Left renal cortex interstitium (tissue), 4 donors: Measurements from ENCODE around the gene PDE3A. TPM values are rescaled to one million over a fixed set of nuclear protein-coding genes. Genes with fewer than 3 reads are reported as not detected.

Experiments used
- DNase-seq, 4 donors: peaks; one replicate each; pipeline ENCODE4 v3.0.0-alpha.2; 2013; ENCODE audit warnings: low read depth in 4 of 4, low spot score in 2 of 4, missing footprints in 1 of 4
- polyA plus RNA-seq, 4 donors: library from polyadenylated mRNA; unstranded; fragments of 120-200 nt; gene quantifications; one replicate each; pipeline ENCODE4 v1.2.1, GENCODE V29; 2013; ENCODE audit not compliant: insufficient read length in 4 of 4

PDE3A gene
- polyA plus RNA-seq, 4 donors, result 21.2 to 29.1 (median 25.2) TPM

DNA sequence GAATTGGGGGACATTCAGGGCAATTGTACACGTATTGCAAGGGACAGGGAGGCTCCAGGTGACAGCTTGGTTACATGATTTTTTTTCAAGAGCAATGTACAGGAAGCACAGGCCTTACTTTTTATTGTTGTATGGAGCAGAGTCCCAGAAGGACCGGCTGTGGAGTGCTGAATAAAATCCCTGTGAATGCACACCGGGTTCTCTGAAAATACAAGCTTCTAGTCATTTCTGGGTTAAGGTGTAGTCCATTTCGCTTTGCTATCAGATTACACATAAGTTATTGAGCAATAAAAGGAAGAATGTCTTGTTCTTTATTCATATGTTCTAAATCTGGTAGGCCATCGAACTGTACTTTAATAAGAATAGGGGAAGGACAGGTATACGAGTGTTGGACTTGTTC is 52.2 kb downstream of the PDE3A start:
- DNase-seq, result no peak

DNA sequence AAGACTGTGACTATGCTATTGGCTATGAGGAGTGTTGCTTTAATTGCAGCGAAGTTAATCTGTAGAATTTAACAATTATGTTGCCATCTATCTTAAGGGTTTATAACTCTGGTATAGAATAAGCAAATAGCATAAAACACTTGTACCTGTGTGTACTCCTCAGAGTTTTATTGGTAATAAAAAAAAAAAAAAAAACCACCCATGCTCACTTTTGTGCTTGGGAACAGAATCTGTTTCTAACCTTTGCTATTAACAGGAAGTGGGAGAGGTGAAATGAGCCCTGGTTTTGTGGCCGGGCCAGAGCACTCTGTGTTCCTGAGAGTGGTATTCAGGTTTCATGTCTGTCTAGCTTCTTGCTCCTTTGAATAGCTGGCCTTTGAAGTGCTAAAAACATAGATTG is 53.1 kb downstream of the PDE3A start:
- no peak for DNase-seq

DNA sequence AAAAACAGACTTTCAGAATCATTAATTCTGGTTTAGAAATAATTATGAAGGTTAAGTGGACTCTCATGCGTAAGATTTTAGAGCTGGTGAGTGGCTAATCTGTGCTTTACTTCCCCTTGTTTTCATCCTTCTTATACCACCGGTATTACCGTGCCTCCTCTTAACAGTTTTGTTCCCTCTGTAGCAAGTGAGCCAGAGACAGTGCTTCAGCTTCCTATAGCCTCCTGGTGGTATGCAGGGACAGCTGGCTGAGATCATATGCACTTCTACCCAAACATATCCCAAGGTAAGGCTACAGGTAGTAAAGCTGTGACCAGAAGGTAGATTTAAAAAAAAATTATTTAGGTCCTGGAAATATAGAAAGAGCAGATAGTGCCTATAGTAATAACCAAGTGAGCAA is 55.2 kb downstream of the PDE3A start:
- no peak for DNase-seq

DNA sequence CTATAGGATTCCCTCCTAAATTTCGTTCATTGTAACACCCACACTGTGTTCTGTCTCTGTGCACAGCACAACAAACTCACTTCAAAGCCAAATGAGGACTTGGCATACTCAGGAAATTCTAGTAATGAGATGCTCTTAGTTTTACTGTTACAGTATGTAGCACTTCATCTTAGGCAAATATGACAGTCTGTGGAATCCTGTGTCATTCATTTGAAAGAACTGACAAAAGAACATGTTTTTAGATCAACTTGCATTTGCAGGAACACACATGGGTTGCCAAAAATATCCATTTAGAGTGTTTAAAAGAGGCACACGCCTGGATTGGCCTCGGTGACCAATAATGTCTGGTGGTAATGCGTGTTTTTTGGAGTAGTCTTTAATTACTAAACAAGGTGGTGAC is 56.5 kb downstream of the PDE3A start:
- no peak for DNase-seq

DNA sequence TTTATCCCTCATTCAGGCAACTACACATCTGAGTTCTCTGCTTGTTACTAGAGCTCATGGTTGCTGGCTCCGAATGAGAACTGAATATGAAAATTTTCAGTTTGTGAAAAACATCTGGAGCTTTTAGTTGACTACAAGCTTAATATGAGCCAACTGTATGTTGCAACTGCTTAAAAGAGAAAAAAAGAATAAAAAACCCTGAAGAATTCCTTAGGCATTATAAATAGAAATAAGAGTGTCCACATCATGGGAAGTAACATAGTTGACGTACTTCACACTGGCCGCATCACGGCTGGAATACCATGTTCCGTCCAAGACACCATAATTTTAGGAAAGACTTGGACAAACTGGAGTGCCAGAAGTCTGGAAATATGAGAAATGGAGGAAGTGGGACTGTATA is 57.9 kb downstream of the PDE3A start:
- no peak for DNase-seq

DNA sequence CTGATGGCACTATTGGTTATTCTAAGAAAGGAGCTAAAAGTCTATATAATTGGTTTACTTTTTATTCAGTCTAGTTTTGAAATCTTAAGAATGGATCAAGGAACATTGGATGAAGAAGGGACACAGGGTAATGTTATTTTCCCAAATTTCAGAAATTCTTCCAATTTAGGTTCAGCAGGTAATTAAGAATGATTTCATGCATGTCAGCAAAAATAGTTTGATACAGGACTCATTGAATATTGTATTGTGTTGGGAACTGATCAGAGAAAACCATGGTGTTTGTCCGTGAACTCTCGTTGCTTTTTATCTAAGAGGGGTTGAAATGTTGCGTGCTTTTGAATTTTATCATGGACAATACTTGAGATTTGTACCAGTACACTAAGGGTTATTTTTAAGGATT is 58.6 kb downstream of the PDE3A start:
- DNase-seq, result no peak

DNA sequence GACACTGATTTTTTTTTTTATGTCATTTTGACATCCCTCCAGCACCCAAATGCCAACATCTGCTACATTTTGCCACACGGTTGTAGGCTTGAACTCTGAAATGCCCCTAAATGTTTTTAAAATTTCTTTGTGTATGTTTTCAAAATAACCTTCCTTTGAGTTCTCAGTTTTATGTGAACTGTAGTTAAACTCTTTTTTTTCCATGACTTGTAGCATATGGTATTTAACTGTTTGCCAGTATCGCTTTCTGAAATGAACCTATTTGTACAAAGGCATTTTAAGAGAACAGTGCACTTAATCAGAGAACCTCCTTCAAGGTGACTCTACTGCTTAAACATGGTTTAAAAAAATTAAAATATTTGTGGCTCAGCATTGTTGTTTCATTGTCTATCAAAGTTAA is 61.5 kb downstream of the PDE3A start:
- no peak for DNase-seq

DNA sequence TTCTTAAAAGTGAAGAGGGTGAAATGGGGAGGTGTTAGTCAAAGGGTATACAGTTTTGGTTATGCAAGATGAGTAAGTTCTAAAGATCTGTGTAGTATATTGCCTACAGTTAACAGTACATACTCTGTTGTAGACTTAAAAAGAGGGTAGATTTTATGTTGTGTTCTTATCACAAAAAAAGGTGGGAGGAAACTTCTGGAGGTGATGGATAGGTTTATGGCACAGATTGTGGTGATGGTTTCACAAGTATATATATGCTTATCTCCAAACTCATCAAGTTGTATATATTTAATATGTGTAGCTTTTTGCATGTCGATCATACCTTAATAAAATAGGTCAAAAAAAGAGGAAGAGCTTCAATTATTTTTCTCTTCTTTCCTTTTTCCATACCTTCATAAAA is 64.0 kb downstream of the PDE3A start:
- no peak for DNase-seq

DNA sequence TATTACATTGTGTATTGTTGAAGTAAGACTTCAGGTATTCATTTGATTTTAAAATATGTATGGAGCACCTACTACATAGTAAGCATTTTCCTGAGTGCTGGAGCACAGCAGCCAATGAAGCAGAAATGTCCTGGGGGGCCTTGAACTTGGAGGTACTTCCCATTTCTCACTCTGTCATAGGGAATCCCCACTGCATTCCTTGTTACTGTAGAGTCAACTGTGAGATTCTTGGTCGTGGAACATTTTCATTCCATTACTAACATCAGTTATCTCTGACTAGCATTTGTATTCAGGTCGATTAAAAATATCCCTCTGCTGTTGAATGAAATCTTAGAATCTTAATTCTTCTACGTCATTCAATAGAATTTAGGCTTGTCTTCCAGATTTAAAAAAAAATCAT is 66.7 kb downstream of the PDE3A start:
- no peak for DNase-seq

DNA sequence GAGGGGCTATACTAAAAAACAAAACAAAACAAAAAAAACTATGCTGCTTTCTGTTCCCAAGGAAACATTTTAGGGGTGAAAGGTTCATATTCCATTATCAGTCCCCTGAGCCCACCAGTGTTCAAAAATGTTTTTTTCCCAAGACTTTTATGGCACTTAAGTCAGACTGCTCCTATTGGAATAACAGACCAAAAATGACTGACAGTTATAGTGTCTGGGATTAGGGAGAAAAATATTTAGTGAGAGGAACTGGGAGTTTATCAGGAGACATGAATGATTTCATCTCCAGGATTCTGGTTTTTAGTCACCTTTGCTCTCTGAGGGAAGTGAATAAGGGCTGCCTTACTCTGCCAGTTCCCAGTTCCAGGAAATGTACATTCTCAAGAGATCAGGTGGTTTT is 68.0 kb downstream of the PDE3A start:
- DNase-seq, result no peak

DNA sequence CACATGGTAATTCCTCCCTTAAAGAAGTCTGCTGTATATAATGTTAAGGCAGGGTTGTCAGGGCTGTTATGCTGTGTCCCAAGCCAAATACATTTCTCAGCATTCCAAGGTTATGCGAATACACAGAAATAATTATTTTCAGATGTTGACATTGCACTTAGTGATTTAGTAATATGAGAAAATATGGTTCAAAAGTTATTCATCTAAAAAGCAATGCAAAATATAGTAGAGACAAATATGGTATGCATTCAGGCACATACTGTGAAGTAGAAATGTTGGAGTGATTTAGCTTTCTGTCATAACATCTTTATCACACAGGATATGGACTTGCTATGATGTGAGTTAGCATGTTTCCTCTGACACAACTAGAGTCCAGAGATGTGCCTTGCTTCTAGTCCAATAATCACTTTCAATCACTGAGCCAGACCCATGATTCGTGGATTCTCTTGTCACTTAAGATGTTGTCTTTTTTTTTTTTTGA is 70.0 kb downstream of the PDE3A start:
- no peak for DNase-seq

DNA sequence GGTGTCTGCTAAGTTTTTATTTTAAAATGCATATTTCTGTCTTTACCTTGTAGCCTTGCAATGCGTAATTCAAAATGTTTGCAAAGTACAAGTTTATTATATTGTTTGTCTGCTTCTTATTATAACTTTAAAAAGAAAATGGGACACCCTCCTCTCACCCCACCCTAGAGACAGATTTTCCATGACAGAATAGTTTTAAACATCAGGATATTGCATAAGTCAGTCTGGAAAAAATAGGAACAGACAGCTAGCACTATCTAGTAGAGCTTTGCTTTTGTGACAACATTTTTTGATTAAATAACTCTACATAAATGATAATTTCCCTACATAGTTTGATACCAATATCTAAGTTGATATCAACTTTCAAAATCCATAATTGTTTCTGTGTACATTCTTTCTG is 71.3 kb downstream of the PDE3A start:
- no peak for DNase-seq

DNA sequence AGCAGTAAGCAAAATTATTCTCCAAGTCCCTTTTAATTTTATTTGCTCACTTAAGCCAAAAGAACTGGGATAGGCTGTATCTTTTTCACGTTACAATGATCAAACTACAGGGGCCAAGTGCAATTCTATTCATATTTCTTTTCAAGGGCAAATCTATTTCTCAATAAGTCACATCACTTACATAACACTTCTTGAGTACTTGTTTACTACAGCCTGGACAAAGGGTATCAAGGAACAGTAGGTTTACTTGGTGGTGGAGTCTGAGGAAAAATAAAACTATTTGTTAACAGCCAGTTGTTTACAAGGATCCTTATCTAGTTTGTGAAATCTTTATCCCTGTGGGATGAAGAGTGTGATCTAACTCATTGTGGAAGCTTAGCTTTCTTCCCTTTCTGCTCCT is 72.1 kb downstream of the PDE3A start:
- no peak for DNase-seq

DNA sequence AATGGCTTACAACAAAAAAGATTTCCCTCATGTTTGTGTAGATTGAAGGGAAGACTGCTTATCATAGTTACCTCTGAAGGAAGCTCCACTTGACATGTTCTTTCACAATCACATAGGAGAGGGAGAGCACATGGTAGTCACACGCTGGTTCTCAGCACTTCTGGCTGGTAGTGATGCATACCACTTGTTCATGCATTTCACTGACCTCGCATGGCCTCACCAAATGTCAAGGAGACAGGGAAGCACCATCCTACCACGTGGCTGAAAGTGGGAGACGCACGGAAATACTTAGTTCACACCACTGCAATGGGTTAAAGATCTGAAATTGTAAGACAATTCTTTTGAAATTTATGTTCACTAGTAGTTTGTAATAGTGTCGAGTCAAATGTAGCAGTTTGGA is 74.0 kb downstream of the PDE3A start:
- DNase-seq, result no peak

DNA sequence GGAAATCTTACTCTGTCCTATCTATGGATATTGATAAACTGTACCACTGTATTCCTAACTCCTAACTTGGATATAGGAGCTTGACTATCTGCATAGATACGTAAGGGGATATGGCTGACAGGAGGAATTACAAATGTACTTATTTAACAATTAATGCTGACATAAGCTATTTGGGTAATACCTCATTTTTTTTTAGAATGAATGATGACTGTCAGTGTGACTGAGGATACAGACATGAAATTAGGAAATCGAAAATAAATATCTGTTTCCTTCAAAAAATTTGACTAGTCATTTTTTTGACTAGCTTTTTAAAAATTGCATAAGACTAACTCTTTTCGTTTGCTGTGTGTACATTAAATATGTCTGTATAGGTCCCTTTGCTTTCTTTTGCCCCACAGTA is 74.9 kb downstream of the PDE3A start:
- DNase-seq, result no peak

DNA sequence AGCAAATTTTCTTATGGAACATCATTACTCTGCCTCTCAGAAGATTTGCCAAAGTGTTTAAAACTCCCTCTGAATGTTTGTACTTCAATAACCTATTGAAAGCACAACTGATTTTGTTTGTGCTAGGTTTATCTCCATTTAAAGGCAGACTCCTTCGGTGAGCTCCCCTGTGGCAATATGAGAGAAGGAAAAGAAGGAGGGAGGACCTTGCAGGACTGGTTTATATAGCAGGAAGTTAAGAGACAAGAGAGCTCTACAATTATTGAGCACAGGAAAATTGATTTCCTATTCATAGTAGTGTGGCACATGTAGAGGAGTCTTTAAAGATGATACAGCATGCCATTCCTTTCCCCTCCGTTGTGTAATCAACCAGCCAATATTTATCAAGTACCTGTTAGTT is 75.5 kb downstream of the PDE3A start:
- DNase-seq, result no peak

DNA sequence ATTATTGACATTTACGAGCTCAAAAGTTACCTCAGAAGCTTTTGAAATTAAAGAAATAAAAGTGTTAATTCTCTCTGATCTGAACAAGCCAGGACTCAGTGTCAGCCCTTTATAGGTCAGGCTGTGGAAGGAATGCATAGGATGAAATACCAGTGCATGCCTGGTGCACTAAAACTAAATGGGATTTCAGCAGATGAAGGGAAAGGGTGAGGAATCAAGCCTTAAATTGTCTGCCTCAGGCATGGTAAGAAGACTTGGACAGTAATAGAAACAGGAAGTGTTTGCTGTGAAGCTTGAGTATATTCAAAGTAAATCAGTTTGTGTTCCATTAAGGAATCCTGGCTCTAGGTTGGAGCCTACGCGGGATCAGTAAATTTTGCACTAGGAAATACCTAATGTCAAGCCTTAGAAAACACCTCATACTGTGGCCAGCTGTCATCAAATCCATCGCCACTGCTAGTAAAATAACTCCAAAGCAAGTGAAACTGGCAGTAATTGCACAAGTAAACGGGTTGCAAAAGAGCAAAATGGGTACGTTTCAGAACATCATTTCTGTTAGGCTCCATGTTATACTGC is 76.3 kb downstream of the PDE3A start:
- no peak for DNase-seq

DNA sequence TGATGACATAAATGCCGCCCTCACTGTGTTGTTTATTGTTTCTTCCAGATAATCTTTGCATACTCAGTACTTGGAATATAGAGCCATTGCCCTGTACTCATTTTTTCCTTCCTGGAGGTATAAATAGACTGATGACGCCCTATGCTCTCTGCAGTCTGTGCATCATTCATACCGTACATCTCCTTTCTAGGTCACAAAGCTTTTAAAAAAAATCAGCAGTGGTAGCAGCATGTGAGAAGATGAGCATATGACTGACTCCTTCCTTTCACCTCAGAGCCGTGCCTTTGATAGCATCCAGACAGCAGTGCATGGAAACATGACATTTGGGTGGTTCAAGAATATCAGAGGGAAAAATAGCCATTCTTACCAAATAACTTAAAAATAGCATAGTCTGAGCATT is 77.3 kb downstream of the PDE3A start:
- DNase-seq, result no peak

DNA sequence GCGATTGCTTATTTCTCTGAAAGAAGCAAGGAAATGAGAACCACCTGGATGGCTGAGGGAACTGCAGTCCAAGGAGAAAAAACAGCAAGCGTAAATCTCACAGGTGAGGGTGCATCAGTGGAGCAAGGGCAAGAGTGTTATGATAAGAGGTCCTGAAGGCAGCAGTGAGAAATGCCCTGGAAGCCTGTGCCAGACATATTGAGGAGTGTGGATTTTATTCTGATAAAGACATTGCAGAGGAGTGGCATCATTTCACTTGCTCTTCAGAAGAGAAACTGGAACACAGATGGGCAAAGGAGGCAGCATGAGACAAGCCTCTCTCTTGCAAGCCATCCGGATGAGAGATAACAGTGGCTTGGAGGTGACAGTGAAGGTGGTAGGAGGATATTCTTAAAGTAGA is 78.5 kb downstream of the PDE3A start:
- no peak for DNase-seq

DNA sequence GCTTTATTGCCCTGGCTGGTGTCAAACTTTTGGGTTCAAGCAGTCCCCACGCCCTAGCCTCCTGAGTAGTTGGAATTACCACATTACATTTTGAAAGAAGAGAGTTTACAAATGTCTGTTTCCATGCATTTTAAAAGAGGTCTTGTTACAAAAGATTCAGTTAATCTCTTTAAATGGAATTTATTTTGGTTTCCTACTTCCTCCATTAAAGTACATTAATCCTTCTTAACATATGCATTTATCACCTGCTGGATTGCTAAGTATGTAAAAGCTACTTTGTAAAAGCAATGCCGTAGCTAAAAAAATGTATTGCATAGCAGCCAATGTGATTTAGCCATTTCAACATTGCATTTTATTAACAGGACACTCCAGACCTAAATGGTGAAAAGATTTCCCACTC is 80.4 kb downstream of the PDE3A start:
- DNase-seq, result no peak

DNA sequence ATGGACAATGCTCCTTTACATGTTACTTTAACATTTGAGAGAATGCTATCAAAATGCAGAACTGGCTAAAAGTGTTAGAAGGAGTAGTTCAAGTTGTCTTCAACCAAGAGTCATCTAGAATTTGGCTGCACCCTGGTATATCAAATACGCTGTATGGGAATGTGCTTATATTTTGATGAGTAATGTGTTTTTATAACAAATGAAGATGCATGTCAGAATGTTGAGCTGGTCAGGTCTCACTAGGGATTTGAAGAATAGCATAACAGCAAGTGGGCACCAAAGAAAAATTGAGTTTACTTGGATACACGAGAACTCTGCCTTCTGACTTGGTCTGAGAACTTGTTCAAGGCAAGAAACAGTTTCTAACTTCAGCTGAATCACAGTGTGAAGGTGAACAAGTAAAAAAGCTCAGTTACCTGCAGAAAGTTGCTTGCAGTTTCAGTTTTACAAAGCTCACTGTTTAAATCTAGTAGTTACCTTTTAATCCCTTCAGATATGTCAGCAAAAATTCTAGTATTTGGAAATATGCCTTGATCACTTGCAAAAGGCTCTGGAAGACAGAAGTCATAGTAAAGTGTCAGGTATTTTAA is 82.3 kb downstream of the PDE3A start:
- DNase-seq, result no peak

DNA sequence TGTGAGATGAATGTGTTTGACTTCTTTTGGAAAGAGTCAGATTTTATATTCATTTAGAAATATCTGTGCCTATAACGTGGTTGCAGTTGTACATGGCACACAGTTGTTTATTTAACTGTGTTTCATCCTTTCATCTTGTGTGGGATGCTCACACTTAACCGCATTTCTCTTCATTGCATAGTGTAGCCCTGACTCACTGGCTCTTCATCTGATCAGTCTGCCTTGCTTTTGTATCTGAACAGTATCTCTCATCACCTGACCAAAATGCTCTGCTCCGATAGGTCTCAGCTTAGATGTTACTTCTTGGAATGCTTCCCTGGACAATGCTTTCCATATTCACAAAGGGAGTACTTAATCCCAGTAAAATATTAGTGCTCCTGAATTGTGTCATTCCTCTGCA is 83.4 kb downstream of the PDE3A start:
- no peak for DNase-seq

DNA sequence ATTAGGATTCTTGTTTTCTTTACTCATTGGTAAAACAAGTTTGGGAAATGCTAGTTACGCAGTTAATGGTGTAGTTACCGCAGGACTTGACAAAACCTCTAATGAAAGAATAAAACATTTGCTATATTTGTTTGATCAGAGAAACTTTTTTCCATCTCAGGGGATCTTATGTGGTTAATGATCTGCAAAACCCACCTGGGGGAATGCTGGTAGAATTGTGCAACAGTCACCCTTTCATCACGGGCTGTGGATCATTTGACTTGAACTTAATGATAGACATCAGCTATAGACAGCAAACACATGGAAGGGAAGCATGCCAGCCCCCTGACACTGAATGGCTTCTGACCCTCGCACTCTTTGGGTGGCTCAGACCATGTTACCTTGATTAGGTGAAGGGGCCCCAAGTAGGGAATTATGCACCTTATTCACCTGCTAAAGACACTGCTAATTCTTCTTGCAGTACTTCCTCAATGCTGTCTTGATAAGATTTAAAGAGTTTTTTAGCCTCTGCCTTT is 84.2 kb downstream of the PDE3A start:
- DNase-seq, result no peak
